HG03460 (cell line): ENCODE measurements around the gene NEURL2.

ENCODE experiments used
- ATAC-seq: cut with Tn5 transposase; IDR thresholded peaks from one replicate; pipeline ENCODE4 v1.9.1; 2021; ENCODE audit not compliant: unreplicated experiment

Gene NEURL2

DNA sequence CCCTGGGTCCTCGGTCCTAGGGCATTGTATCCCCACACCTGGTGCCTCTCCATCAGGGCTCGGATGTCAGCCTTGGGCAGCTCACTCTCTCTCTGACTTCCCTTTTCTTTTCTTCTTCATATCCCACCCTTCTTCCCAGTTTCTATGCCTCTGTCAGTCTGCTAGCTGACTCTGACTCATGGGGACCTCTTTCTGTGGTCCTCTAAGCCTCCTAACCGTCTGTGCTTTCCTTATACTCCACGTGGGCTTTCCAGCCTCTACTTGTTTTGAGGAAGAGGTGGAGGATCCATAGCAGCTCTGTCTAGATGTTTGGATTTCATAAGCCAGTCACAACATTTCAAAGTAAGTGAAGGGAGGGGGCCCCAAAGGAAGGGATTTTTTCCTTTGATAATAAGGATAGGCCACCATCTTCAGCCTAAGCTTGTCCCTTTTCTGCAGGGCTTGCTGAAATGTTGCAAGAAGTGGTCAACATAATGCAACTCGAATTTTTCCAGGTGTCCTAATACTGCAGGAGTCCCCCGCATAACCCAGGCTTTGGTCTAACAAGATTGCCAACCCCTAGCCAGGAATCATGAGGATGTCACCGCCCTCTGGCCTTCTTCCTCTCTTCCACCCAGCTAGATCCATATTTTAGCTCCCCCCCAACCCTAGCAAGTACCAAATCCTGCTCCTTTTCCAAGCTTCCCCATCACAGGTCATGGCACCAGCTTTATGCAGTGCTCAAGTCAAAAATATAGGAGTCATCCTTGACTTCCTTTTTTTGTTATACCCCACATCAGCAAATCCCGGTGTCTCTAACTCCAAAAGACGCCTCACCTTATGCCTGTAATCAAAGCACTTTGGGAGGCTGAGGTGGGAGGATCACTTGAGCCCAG lies 29.7 kb upstream of the NEURL2 start:
- ATAC-seq = no peak

GRCh38 chr20:45919542-45920399 lies 28.8 kb upstream of the NEURL2 start:
- ATAC-seq = no peak

DNA sequence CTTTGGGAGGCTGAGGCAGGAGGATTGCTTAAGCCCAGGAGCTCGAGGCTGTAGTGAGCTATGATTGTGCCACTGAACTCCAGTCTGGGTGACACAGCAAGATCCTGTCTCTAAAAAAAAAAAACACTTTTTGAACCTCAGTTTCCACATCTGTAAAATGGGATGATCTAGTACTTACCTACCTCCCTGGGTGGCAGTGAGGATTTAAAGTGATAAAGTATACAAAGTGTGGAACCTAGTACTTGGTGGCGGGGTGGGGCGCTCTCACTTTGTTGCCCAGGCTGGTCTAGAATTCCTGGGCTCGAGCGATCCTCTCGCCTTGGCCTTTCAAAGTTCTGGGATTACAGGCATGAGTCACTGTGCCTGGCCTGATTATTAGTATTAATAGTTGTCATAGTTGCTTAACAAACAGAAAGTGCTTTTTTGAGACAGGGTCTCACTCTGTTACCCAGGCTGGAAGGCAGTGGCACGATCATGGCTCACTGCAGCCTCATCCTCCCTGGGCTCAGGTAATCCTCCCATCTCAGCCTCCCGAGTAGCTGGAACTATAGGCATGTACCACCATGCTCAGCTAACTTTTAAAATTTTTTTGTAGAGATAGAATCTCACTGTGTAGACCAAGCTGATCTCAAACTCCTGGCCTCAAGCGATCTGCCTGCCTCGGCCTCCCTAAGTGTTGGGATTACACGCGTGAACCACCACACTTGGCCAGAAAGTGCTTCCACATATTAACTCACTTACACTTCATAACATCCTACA lies 27.9 kb upstream of the NEURL2 start:
- no peak for ATAC-seq

DNA sequence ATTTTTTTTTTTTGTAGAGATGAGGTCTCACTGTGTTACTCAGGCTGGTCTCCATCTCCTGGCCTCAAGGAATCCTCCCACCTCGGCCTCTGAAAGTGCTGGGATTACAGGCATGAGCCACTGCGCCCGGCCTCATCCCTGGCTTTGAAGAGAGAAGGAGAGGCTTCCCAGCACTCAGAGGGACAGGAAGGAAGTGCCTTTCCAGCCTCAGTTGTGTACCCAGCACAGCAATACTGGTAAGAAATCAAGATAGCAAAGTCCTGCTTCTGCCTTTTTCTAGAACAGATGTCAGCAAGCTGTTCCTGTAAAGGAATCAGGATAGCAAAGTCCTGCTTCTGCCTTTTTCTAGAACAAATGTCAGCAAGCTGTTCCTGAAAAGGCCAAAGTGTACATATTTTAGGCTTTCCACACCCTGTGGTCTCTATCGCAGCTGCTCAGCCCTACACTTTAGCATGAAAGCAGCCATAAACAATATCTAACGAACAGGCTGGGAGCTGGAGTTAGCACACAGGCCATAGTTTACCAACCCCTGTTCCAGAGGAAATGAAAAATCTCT lies 27.3 kb upstream of the NEURL2 start:
- ATAC-seq = no peak

- no peak for ATAC-seq
Measured at GRCh38 chr20:45917790-45918141, 26.8 kb upstream of the NEURL2 start.

DNA sequence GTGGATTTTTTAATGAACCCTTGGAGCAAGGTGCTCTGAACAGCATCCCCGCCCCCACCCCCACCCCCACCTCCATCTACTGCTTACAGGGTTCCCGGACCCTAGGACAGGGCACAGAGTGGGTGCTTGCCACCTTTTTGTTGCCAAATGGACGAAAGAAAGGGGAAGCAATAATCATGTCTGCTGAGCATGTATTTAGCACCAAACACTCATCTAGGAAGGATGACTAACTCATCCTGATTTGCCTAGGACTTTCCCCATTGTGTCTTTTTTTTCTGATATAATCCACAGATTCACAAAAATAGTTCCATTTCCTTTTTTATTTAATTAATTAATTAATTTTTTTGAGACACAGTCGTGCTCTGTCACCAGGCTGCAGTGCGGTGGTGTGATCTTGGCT lies 22.1 kb upstream of the NEURL2 start:
- no peak for ATAC-seq

DNA sequence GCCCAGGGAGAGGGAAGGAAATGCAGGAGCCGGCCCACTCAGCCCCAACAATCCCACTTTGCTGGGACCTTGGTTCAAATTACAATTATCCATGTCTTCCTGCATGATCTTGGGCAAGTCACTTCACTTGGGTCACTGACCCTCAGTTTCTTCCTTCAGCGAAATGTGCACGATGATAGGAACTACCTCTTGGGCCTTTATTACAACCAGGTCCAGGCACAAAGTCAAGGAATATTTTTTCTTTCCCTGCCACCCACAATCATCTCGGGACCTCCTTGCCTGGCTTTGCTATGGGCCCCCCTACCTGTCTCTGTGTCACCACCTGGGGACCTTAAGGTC lies 21.3 kb upstream of the NEURL2 start:
- no peak for ATAC-seq

DNA sequence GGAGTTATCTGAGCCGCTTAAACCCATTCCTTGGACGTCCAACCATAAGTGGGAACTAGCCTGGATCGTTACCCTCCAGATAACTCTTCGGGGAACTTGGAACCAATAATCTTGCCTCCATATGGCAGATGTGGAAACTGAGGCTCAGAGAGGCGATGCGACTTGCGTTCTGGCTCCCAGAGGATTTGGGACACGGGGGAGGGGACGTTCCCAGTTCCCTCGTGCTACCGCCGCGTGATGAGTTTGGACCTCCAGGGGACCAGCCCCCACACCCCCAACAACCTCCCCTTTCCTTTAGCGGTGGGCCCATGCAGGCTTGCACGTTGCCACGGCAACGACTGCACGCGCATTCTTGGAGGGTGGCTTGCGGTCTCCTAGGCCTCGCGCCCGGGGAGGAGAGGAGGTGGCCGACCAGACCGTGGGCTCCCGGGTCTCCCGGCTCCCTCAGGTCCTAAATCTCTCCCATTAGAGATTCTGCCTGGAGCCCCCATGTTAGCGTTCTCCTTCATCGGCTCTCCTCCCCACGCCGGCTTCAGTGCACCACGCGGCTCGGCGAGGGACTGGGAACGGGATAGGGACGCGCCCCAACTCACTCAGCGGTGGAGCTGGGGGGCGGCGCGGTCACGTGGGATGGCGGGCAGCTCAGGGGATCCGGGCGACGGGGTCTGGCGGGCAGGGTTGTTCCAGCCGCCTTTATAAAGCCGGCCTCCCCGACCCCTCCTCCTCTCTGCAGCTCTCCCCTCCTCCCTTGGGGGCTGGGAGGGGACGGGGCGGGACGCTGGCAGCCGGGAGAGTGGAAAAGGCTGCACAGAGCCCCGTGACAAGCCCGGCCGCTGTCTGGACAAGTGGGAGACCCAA lies 20.7 kb upstream of the NEURL2 start, which contains the start of gene PLTP:
TSS of gene PLTP (minus strand) at position 670 of the 858 bp plus-strand sequence. CDS start 703 bp downstream, outside the sequence.
- ATAC-seq = no peak

DNA sequence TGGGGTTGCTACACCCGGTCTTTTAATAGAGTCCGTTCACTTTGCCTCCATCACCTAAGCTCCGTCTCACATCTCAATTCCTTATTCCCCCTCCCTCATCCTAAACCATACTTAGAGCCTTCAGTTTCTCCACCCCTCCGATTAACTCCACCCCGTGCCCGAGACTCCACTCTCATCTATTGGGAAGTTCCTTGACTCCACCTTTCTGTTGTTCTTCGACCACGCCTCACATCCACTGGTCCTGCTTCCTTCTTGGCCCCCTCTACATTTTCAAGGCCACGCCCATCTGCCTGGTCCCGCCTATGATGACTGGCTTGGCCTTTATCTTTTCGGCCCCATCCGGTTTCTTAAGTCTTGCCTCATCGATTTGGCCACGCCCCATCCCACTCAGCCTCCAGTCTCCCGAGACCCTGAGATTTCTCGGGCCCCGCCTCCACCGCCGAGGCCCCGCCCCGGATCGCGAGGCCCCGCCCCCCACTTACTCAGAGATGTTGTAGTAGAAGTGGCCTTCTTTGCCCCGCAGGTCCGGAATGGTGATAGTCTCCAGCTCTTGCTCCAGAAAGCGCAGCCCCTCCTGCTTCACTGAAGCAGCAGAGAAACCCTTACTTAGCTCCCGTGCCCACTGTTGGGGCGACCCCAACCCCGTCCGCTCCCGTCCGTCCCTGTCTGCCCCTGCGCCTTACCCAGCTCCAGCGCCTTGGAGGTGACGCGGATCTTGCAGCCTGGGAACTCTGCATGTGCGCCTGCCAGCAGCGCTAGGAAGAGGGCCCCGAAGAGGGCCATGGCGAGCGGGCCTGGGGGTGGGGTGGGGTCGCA lies 19.9 kb upstream of the NEURL2 start:
- ATAC-seq = peak; percentile 93

GRCh38 chr20:45909817-45910669 lies 19.0 kb upstream of the NEURL2 start:
- ATAC-seq = no peak

DNA sequence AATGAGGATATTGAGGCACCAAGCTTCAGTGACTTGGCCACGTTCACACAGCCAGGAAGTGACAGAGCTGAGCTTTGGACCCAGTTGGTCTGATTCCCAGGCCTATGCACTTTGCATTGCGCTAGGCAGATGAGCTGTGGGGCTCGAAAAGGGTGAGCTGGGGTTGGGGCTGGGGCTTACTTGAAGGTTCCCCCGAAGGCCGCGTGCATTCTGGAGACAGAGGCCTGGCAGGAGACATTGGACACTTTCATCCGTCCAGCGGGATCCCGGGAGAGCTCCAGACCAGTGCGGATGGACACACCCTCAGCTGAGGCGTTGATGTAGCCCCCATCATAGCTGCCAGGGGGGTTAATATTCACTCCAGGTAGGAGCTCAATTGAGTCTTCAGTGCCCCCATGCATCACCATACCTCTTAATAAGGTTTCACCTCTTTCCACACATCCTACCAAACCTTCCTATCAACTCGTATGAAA lies 18.4 kb upstream of the NEURL2 start:
- ATAC-seq = no peak

DNA sequence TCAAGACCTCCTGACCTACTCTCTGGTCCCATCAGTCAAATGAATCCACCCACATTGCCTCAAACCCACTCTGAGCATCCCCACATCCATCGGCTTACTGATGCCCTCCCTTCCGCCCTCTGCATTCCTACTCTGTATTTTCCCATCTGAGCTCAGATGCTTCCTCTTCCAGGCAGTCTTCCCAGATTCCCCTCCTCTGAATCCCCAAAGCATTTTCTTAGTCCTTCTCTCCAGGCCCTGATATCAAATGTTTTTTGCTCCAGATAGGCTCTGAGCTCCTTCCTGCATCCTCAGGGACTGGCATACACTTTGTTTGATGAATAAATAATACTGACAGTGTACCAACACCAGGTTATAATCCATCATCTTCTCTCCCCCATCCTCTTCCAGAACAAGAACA lies 17.1 kb upstream of the NEURL2 start:
- ATAC-seq = no peak

- ATAC-seq = no peak
Measured at GRCh38 chr20:45907219-45907948, 16.4 kb upstream of the NEURL2 start.

- ATAC-seq = no peak
Measured at GRCh38 chr20:45905505-45906079, 14.6 kb upstream of the NEURL2 start.

- ATAC-seq = no peak
Measured at GRCh38 chr20:45904583-45905504, 13.8 kb upstream of the NEURL2 start.

DNA sequence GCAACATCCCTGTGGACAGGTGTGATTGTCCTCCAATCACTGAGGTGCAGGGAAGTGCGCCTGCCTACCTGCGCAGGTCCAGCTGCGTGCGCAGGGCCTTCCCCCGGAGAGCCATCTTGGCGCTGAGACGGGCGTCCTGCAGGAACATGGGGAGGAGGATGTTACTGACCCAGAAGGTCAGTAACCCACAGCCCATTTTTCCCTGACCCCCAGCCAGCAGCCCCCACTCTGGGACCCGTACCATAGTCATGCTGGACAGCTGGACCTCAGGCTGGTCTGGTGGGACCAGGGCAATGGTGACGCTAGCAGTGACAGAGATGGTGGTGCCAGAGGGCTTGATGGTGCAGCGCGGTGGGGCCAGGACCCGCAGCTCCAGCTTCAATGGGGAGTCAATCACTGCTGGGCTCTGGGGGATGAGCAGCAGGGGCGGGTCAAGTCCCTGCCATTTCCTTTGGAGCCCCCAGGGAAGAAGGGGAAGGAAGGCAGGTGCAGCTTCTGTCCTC lies 11.2 kb upstream of the NEURL2 start:
- no peak for ATAC-seq
